Glomerular visceral epithelial cell (primary cell): Measurements from ENCODE around the gene GPR75.

Experiments used
- DNase-seq: peaks from one replicate; pipeline ENCODE4 v3.0.0-alpha.2; 2016; ENCODE audit errors: extremely low spot score

GPR75 gene

GRCh38 chr2:53859206-53860181 is at the start of gene GPR75:
TSS of gene GPR75 (minus strand) at chr2:53859967. CDS start at chr2:53854756, 5,211 bp downstream.
- no peak for DNase-seq

GRCh38 chr2:53907582-53907981 is 47.8 kb upstream of the GPR75 start:
- DNase-seq: no peak

- no peak for DNase-seq
These were observed 45.6 kb upstream of the GPR75 start for GRCh38 chr2:53905396-53905795.

DNA sequence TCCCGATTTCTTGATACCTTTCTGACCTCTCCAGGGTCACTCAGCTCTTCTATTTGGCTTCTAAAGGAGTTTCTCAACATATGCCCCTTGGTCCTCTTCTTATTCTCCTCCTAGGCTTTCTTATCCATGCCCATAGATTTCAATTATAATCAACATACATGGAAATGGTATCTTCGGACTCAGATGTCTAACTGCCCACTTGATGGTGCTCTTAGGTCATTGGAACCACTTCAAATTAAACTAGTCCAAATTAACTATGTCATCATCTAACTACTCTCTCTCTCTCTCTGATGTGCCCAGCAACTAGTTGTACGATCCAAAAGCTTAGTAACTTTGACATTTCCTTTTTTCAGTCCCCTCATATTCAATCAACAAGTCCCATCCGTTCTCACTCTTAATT is 43.2 kb upstream of the GPR75 start:
- DNase-seq: no peak

- DNase-seq: no peak
These were observed 41.4 kb upstream of the GPR75 start for GRCh38 chr2:53901192-53901591.

DNA sequence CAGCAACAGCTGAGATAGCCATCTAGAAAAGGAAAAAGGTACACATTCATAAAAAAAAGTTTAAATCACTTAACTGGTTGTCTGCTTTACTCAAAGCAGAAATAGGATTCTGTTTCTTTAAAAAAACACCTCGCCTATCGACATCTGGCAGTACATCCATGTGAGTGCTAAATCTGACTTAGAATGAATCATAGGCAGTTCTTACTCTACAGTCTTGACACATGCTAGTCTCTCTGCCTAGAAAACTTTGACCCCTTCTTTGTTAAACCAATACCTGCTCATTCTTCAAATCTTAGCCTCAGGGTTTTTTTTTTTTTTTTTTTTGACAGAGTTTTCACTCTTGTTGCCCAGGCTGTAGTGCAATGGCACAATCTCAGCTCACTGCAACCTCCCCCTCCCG is 37.1 kb upstream of the GPR75 start:
- peak; percentile 6 for DNase-seq

DNA sequence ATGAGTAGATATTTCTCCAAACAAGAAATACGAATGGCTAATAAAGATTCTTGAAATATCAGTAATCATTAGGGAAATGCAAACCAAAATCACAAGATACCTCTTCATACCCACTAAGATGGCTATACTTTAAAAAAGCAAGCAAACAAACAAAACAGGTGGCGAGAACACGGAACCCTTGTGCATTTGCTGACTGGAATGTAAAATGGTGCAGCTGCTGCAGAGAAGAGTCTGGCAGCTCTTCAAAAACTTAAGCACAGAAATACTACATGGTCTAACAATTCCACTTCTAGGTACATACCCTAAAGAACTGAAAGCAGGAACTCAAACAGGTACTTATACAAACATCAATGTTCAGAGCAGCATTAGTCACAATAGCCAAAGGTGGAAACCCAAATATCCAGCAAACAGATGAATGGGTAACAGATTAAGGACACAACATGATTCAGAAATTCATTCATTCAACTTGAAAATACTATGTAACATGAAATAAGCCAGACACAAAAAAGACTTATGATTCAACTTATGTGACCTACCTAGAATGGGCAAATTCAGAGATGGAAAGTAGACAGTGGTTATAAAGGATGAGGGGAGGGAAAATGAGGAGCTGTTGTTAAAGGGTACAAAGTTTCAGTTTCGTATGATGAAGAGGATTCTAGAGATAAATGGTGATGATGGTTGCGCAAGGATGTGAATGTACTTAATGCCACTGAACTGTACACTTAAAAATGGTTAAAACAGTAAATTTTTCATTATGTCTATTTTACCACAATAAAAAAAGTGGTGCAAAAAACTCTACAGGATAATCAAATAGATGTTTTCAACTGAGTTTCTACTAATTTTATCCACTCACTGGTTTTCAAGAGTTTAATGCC is 26.9 kb upstream of the GPR75 start:
- no peak for DNase-seq

- no peak for DNase-seq
These were observed 25.1 kb upstream of the GPR75 start for GRCh38 chr2:53884883-53885282.

- DNase-seq: no peak
These were observed 22.2 kb upstream of the GPR75 start for GRCh38 chr2:53881986-53882385.

- no peak for DNase-seq
These were observed 21.6 kb upstream of the GPR75 start for GRCh38 chr2:53881360-53881759.

GRCh38 chr2:53880756-53881155 is 21.0 kb upstream of the GPR75 start:
- peak; percentile 4 for DNase-seq

- DNase-seq: no peak
These were observed 17.8 kb upstream of the GPR75 start for GRCh38 chr2:53877556-53877955.

- DNase-seq: no peak
These were observed 17.3 kb upstream of the GPR75 start for GRCh38 chr2:53877112-53877511.

DNA sequence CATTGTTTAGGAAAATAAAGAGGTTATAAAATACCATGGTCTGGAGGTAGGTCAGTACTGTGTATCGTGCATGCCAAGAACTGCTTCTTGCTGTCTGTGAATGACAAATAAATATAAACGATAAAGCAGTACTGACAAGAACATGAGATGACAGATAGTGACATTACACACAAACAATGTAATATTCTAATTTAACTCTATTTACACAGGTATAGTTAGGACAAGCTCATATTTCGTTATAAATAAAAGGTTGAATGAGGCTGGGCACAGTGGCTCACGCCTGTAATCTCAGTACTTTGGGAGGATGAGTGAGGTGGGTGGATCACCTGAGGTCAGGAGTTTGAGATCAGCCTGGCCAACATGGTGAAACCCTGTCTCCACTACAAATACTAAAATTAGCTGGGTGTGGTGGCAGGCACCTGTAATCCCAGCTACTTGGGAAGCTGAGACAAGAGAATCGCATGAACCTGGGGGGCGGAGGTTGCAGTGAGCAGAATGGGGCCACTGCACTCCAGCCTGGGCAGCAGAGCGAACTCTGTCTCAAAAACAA is 14.7 kb upstream of the GPR75 start:
- DNase-seq: no peak

- no peak for DNase-seq
These were observed 8.0 kb upstream of the GPR75 start for GRCh38 chr2:53867773-53868172.

DNA sequence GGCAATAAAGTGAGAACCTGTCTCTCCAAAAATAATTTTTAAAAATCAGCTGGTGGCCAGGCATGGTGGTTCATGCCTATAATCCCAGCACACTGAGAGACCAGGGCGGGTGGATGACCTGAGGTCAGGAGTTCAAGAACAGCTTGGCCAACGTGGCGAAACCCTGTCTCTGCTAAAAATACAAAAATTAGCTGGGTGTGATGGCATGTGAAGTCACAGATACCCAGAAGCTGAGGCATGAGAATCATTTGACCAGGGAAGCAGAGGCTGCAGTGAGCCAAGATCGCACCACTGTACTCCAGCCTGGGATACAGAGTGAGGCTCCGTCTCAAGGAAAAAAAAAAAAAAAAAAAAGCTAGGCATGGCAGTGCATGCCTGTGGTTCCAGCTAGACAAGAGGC is 7.4 kb upstream of the GPR75 start:
- DNase-seq: no peak

GRCh38 chr2:53865962-53866361 is 6.2 kb upstream of the GPR75 start:
- DNase-seq: no peak

- DNase-seq: no peak
These were observed 5.5 kb upstream of the GPR75 start for GRCh38 chr2:53865264-53865663.

GRCh38 chr2:53863538-53864227 is 3.9 kb upstream of the GPR75 start:
- no peak for DNase-seq

DNA sequence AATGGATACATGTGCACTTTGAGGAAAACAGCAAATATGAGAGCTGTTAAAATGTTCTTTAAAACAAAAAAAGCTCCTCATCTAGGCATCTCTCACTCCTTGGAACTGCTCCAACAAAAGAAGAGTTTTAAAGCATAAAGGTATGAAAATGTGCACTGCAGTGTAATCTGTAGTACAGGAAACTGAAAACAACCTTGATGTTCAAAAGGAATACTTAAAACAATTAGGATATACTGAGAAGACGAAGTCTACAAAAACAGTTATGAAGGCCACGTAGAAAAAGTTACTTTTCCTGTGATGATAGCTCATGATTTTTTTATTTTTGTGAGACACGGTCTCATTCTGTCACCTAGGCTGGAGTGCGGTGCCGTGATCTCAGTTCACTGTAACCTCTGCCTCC is 2.1 kb upstream of the GPR75 start:
- DNase-seq: no peak

DNA sequence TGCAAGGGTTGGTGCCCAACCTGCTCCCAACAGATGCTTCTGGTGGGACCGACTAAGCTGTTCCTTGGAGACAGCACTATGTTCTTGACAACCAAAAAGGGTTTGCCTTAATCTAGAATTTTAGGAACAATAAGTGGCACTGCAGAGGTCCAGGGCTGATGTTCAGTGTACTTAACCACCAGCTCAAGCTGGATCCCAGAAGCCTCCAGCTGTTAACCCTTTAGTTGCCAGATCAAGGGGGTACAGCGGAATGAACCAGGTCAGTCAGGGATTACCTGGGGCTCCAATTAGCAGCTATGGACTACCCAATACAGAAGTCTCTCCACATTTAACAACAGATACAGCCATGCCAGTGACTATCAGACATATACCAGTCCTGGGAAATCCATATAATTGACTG is 3.5 kb downstream of the GPR75 start:
- no peak for DNase-seq

- DNase-seq: no peak
These were observed 5.1 kb downstream of the GPR75 start for GRCh38 chr2:53854678-53855077.
